BLaER1 (cell line): ENCODE data around the gene FBXL17.

ENCODE experiments used
- H3K27ac ChIP-seq: shearing (Covaris generic); formaldehyde crosslinking; 2 replicates; pipeline ENCODE4 v1.8.1; 2022
- H3K27me3 ChIP-seq: shearing (Covaris generic); formaldehyde crosslinking; 2 replicates; pipeline ENCODE4 v1.8.1; 2022
- H3K36me3 ChIP-seq: shearing (Covaris generic); formaldehyde crosslinking; 2 replicates; pipeline ENCODE4 v1.8.1; 2022
- H3K4me1 ChIP-seq: shearing (Covaris generic); formaldehyde crosslinking; 2 replicates; pipeline ENCODE4 v1.8.1; 2022
- H3K4me2 ChIP-seq: shearing (Covaris generic); formaldehyde crosslinking; 2 replicates; pipeline ENCODE4 v1.8.1; 2022
- H3K4me3 ChIP-seq: shearing (Covaris generic); formaldehyde crosslinking; 2 replicates; pipeline ENCODE4 v1.8.1; 2022
- H3K9ac ChIP-seq: shearing (Covaris generic); formaldehyde crosslinking; 2 replicates; pipeline ENCODE4 v1.8.1; 2022
- H3K9me3 ChIP-seq: shearing (Covaris generic); formaldehyde crosslinking; 2 replicates; pipeline ENCODE4 v1.8.1; 2022
- H4K20me1 ChIP-seq: shearing (Covaris generic); formaldehyde crosslinking; 2 replicates; pipeline ENCODE4 v1.8.1; 2022
- Cebpa-rat ChIP-seq: shearing (Covaris generic); IDR thresholded peaks from 2 replicates; pipeline ENCODE4 v1.8.1; 2022

Gene FBXL17

GRCh38 chr5:108315829-108316228 is 66.1 kb downstream of the FBXL17 start:
- Histone ChIP-seq H3K4me2 (no peak overlapping the region), H3K4me3 (no peak overlapping the region), H3K4me1 (no peaks in the 10 kb centered on the region), H3K9ac (no peak overlapping the region), H3K27ac (no peak overlapping the region), H3K36me3 (no peaks in the 10 kb centered on the region), H4K20me1 (no peaks in the 10 kb centered on the region), H3K27me3 (no peaks in the 10 kb centered on the region), H3K9me3 (no peaks in the 10 kb centered on the region)
- TF ChIP-seq Cebpa-rat = no peak

GRCh38 chr5:108312258-108312657 is 69.6 kb downstream of the FBXL17 start:
- TF ChIP-seq Cebpa-rat = no peak
- no peaks in the 10 kb centered on the region for H3K36me3 ChIP-seq
- H3K4me3 ChIP-seq = no peak overlapping the region
- H3K27me3 ChIP-seq = no peaks in the 10 kb centered on the region
- H3K4me1 ChIP-seq = no peaks in the 10 kb centered on the region
- no peaks in the 10 kb centered on the region for H3K9me3 ChIP-seq
- H3K4me2 ChIP-seq = no peak overlapping the region
- no peak overlapping the region for H3K27ac ChIP-seq
- no peak overlapping the region for H3K9ac ChIP-seq
- H4K20me1 ChIP-seq = no peaks in the 10 kb centered on the region

- no peaks in the 10 kb centered on the region for H3K36me3 ChIP-seq
- H3K4me3 ChIP-seq = no peak overlapping the region
- H3K9ac ChIP-seq = no peak overlapping the region
- no peak overlapping the region for H3K4me2 ChIP-seq
- H3K27ac ChIP-seq = no peak overlapping the region
- no peaks in the 10 kb centered on the region for H3K9me3 ChIP-seq
- H3K4me1 ChIP-seq = no peaks in the 10 kb centered on the region
- TF ChIP-seq Cebpa-rat = no peak
- no peaks in the 10 kb centered on the region for H3K27me3 ChIP-seq
- no peaks in the 10 kb centered on the region for H4K20me1 ChIP-seq
These were observed 70.2 kb downstream of the FBXL17 start for GRCh38 chr5:108311682-108312081.

GRCh38 chr5:108303611-108304010 is 78.3 kb downstream of the FBXL17 start:
- Histone ChIP-seq H4K20me1 (no peaks in the 10 kb centered on the region), H3K4me2 (no peak overlapping the region), H3K36me3 (no peaks in the 10 kb centered on the region), H3K4me3 (no peak overlapping the region), H3K27ac (no peak overlapping the region), H3K9me3 (no peaks in the 10 kb centered on the region), H3K9ac (no peak overlapping the region), H3K27me3 (no peaks in the 10 kb centered on the region), H3K4me1 (no peaks in the 10 kb centered on the region)
- TF ChIP-seq Cebpa-rat = no peak

GRCh38 chr5:108303086-108303485 is 78.8 kb downstream of the FBXL17 start:
- H3K4me2 ChIP-seq = no peak overlapping the region
- H4K20me1 ChIP-seq = no peaks in the 10 kb centered on the region
- no peaks in the 10 kb centered on the region for H3K9me3 ChIP-seq
- TF ChIP-seq Cebpa-rat = no peak
- H3K36me3 ChIP-seq = no peaks in the 10 kb centered on the region
- no peak overlapping the region for H3K9ac ChIP-seq
- no peak overlapping the region for H3K4me3 ChIP-seq
- no peaks in the 10 kb centered on the region for H3K4me1 ChIP-seq
- no peaks in the 10 kb centered on the region for H3K27me3 ChIP-seq
- H3K27ac ChIP-seq = no peak overlapping the region

GRCh38 chr5:108297042-108297601 is 84.8 kb downstream of the FBXL17 start:
- no peak for TF ChIP-seq Cebpa-rat
- Histone ChIP-seq H3K9me3 (no peaks in the 10 kb centered on the region), H3K36me3 (no peaks in the 10 kb centered on the region), H3K27ac (no peak overlapping the region), H4K20me1 (no peaks in the 10 kb centered on the region), H3K4me2 (no peak overlapping the region), H3K9ac (no peak overlapping the region), H3K4me1 (no peaks in the 10 kb centered on the region), H3K27me3 (no peaks in the 10 kb centered on the region), H3K4me3 (no peak overlapping the region)

- H3K9me3 ChIP-seq = no peaks in the 10 kb centered on the region
- no peak for TF ChIP-seq Cebpa-rat
- no peak overlapping the region for H3K4me2 ChIP-seq
- H3K4me3 ChIP-seq = no peak overlapping the region
- H3K27me3 ChIP-seq = no peaks in the 10 kb centered on the region
- H3K27ac ChIP-seq = no peak overlapping the region
- H3K4me1 ChIP-seq = no peaks in the 10 kb centered on the region
- no peaks in the 10 kb centered on the region for H3K36me3 ChIP-seq
- no peaks in the 10 kb centered on the region for H4K20me1 ChIP-seq
- no peak overlapping the region for H3K9ac ChIP-seq
These were observed 86.1 kb downstream of the FBXL17 start for GRCh38 chr5:108295578-108296368.

- no peak for TF ChIP-seq Cebpa-rat
- H3K27me3 ChIP-seq = no peaks in the 10 kb centered on the region
- no peaks in the 10 kb centered on the region for H3K36me3 ChIP-seq
- no peak overlapping the region for H3K4me3 ChIP-seq
- H3K4me2 ChIP-seq = no peak overlapping the region
- no peaks in the 10 kb centered on the region for H3K9me3 ChIP-seq
- 0 out of 2 replicates have a peak, but pooled peaks cover 11% of the 10 kb centered on the region for H4K20me1 ChIP-seq
- H3K4me1 ChIP-seq = no peaks in the 10 kb centered on the region
- H3K9ac ChIP-seq = no peak overlapping the region
- no peak overlapping the region for H3K27ac ChIP-seq
These were observed 100.8 kb downstream of the FBXL17 start for GRCh38 chr5:108280960-108281569.

- Histone ChIP-seq H3K27me3 (no peaks in the 10 kb centered on the region), H3K4me2 (no peak overlapping the region), H3K36me3 (no peaks in the 10 kb centered on the region), H4K20me1 (0 out of 2 replicates have a peak, but pooled peaks cover 11% of the 10 kb centered on the region), H3K4me3 (no peak overlapping the region), H3K9me3 (no peaks in the 10 kb centered on the region), H3K27ac (no peak overlapping the region), H3K4me1 (no peaks in the 10 kb centered on the region), H3K9ac (no peak overlapping the region)
- TF ChIP-seq Cebpa-rat = no peak
These were observed 101.7 kb downstream of the FBXL17 start for GRCh38 chr5:108280248-108280647.
